Activated T-cell treated with anti-CD3 and anti-CD28 coated beads, Interleukin-2, amount 50 U/mL, for 48 hours (primary cell): ENCODE measurements around the gene SIN3B.
A peak's percentile ranks its signal among the peaks of the same experiment; 100 is the strongest.
"Not testable (repeated sequence)": the region's sequence is repeated elsewhere in the genome, so short reads cannot be mapped to it uniquely, and the experiment has no call there.

Source experiments
- DNase-seq, 2 experiments: peaks; one replicate each; pipeline ENCODE4 v3.0.0-alpha.2; 2020

The SIN3B gene

GRCh38 chr19:16829010-16829821, at the start of gene SIN3B:
Gene SIN3B (plus strand): TSS chr19:16829398. CDS start chr19:16829421, 23 bp downstream.
- DNase-seq, result peak; percentile 95 to 96

- no peak for DNase-seq
Observed at GRCh38 chr19:16779539-16780163, 49.5 kb upstream of the SIN3B start.

- DNase-seq, result no peak
Observed at GRCh38 chr19:16782719-16783118, 46.5 kb upstream of the SIN3B start.

- DNase-seq, result no peak
Observed at GRCh38 chr19:16788479-16788878, 40.7 kb upstream of the SIN3B start.

GRCh38 chr19:16789238-16789637, 40.0 kb upstream of the SIN3B start:
- DNase-seq, result no peak

- no peak for DNase-seq
Observed at GRCh38 chr19:16790051-16790450, 39.1 kb upstream of the SIN3B start.

- no peak for DNase-seq
Observed at GRCh38 chr19:16791942-16792341, 37.3 kb upstream of the SIN3B start.

GRCh38 chr19:16794456-16795441, 34.4 kb upstream of the SIN3B start:
- no peak for DNase-seq

- DNase-seq, result no peak
Observed at GRCh38 chr19:16795731-16796130, 33.5 kb upstream of the SIN3B start.

GRCh38 chr19:16797876-16798275, 31.3 kb upstream of the SIN3B start:
- no peak for DNase-seq

GRCh38 chr19:16798326-16798725, 30.9 kb upstream of the SIN3B start:
- DNase-seq, result not testable (repeated sequence)

GRCh38 chr19:16799740-16800139, 29.5 kb upstream of the SIN3B start:
- no peak for DNase-seq

- DNase-seq, result no peak
Observed at GRCh38 chr19:16801600-16802013, 27.6 kb upstream of the SIN3B start.

- DNase-seq, result no peak
Observed at GRCh38 chr19:16804176-16804575, 25.0 kb upstream of the SIN3B start.

- no peak for DNase-seq
Observed at GRCh38 chr19:16807549-16808284, 21.5 kb upstream of the SIN3B start.

- DNase-seq, result no peak
Observed at GRCh38 chr19:16814526-16815100, 14.6 kb upstream of the SIN3B start.

GRCh38 chr19:16820056-16820455, 9.1 kb upstream of the SIN3B start:
- no peak for DNase-seq

GRCh38 chr19:16821081-16821480, 8.1 kb upstream of the SIN3B start:
- DNase-seq, result no peak

GRCh38 chr19:16822648-16823047, 6.5 kb upstream of the SIN3B start:
- no peak for DNase-seq

- DNase-seq, result no peak
Observed at GRCh38 chr19:16824658-16825311, 4.4 kb upstream of the SIN3B start.

- DNase-seq, result no peak
Observed at GRCh38 chr19:16825312-16826052, 3.7 kb upstream of the SIN3B start.
